Fibroblast of gingiva (primary cell): Measurements from ENCODE around the gene PRAME.

Experiments used
- DNase-seq: peaks from one replicate; pipeline ENCODE4 v3.0.0-alpha.2; 2011; ENCODE audit warnings: low read depth

Gene PRAME

GRCh38 chr22:22579869-22580604, 21.0 kb upstream of the PRAME start:
- no peak for DNase-seq

GRCh38 chr22:22578702-22579424, 19.8 kb upstream of the PRAME start:
- peak; percentile 33 for DNase-seq

GRCh38 chr22:22576989-22577427, 17.9 kb upstream of the PRAME start:
- no peak for DNase-seq

- DNase-seq = peak; percentile 22
These were observed 17.4 kb upstream of the PRAME start for GRCh38 chr22:22576244-22576988.

GRCh38 chr22:22574361-22574760, 15.3 kb upstream of the PRAME start:
- no peak for DNase-seq

- DNase-seq = no peak
These were observed 14.2 kb upstream of the PRAME start for GRCh38 chr22:22573047-22573889.

GRCh38 chr22:22571862-22572261, 12.8 kb upstream of the PRAME start:
- no peak for DNase-seq

GRCh38 chr22:22571429-22571828, 12.4 kb upstream of the PRAME start:
- DNase-seq = no peak

- DNase-seq = no peak
These were observed 10.2 kb upstream of the PRAME start for GRCh38 chr22:22569218-22569617.

GRCh38 chr22:22565981-22566380, 6.9 kb upstream of the PRAME start:
- DNase-seq = peak; percentile 17

- DNase-seq = no peak
These were observed 744 bp downstream of the PRAME start for GRCh38 chr22:22558071-22558971.

- DNase-seq = no peak
These were observed 1.8 kb downstream of the PRAME start for GRCh38 chr22:22556995-22557925.

- no peak for DNase-seq
These were observed 2.5 kb downstream of the PRAME start for GRCh38 chr22:22556578-22556977.

- DNase-seq = no peak
These were observed 3.5 kb downstream of the PRAME start for GRCh38 chr22:22555596-22555995.

GRCh38 chr22:22554587-22555284, 4.3 kb downstream of the PRAME start:
- DNase-seq = no peak

- no peak for DNase-seq
These were observed 5.1 kb downstream of the PRAME start for GRCh38 chr22:22553735-22554586.

- DNase-seq = no peak
These were observed 5.9 kb downstream of the PRAME start for GRCh38 chr22:22553141-22553540.

- DNase-seq = no peak
These were observed 6.4 kb downstream of the PRAME start for GRCh38 chr22:22552630-22553029.
